Stimulated activated CD8-positive, alpha-beta memory T cell treated with anti-CD3 and anti-CD28 coated beads, Interleukin-7, amount 100 ng/mL, for 24 hours (primary cell): Measurements from ENCODE around the gene VDAC1.
A peak's percentile ranks its signal among the peaks of the same experiment; 100 is the strongest.
"Not testable (repeated sequence)": the region's sequence is repeated elsewhere in the genome, so short reads cannot be mapped to it uniquely, and the experiment has no call there.

Experiments used
- DNase-seq: peaks from one replicate; pipeline ENCODE4 v3.0.0-alpha.2; 2020; ENCODE audit warnings: low read depth

The VDAC1 gene

DNA sequence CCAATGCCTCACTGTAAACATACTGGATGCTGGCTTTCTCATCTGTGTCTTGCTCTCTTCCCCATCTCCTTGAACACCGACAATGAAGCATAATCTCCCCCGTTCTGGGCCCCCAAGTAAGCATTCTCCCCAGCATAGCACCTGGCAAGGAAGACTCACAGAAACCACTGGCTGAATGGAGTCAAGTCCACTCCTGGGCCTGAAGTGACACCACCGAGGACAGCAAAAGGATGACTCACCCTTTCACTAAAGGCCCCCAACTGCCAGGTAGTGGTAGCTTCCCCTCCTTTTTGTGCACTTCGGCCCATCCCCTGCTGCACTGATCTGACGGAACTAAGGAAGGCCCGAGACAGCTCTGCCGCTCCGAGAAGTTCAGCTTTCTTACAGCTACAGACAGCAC is 9.4 kb downstream of the VDAC1 start:
- no peak for DNase-seq

DNA sequence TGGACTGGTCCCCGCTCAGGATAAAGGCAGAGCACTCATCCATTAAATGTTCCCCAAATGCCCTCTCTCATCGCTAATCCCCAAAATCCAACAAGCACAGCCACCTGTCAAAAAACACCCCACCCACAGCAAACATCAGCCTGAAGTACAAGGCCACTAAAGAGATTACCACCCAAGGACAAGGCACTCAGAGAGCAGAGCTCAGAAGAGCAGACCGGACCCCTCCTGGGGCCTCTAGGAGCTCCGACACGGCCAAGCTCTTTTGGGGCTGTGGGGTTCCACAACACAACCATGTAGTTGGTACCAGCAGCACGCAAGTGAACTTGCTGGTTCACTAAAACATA is 9.8 kb downstream of the VDAC1 start:
- DNase-seq, result no peak

- DNase-seq, result no peak
Observed at GRCh38 chr5:133994297-133994989, 10.3 kb downstream of the VDAC1 start.

GRCh38 chr5:133993185-133993936 is 11.4 kb downstream of the VDAC1 start:
- DNase-seq, result no peak

- DNase-seq, result no peak
Observed at GRCh38 chr5:133992429-133993155, 12.2 kb downstream of the VDAC1 start.

DNA sequence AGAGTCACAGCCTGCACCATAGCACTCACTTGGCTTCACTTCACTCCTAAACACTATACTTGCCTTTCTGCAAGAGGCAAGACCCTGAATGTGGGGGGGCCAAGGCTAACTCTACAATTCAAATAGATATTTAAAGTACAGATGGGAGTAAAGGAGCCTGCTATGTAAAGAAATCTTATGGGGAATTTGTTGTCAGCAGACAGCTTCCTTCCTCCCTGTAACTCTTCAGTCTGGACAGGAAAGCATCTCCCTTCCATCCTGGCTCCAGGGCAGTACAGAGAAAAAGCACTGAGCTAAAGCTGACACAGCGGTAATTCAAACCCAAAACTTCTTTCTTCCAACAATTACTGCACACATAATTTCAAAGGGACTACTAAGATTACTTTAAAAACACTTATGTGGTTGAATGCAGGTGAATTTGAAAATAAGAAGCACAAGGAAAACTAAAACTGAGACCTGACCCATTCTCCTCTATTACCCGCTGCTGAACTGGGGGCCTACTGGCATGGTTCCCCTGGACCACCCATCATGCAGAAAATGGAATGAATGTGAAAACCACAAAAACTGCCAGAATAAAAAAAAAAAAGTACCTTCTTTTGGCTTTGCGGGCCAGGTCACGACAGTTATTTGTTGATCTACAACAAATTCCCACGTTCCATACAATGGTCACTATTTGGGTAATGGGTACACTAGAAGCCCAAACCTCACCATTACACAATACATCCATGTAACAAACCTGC is 13.4 kb downstream of the VDAC1 start:
- no peak for DNase-seq

GRCh38 chr5:133990396-133990795 is 14.4 kb downstream of the VDAC1 start:
- DNase-seq, result no peak

DNA sequence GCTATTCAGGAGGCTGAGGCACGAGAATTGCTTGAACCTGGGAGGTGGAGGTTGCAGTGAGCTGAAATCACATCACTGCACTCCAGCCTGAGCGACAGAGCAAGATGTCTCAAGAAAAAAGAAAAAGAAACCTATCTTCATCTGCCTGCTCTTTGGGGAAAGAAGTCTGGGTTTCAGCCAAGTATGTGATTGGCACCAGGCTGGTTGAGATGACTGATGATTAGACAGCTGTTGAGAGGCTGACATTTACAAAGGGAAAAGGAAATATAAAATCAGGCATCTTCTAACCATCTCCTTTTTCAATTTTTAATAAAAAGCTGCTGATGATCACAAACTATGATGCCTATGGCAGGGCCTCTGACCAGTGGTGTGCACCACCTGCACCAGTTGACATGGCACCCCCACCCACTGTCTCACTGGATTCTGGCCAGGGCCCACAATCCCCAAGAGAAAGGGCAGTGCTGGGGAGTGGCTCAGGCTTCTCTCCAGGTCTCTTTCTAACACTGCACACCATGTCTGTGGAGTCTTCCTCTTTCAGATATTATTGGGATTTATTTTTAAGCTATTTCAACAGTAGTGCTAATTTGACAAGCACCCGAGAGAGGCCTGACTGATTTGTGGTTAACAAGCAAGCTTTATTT is 19.1 kb downstream of the VDAC1 start:
- no peak for DNase-seq

DNA sequence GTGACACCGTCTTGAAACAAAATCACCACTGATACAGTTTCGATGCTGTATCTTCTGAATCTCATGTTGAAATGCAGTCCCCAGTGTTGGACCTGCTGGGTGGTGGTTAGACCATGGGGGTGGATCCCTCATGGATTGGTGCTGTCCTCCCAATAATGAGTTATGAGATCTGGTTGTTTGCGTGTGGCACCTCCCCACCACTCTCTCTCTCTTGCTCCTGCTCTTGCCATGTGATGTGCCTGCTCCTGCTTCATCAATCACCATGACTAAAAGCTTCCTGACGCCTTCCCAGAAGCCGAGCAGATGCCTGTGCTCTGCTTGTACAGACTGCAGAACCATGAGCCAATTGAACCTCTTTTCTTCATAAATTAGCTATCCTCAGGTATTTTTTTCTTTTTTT is 21.1 kb downstream of the VDAC1 start:
- DNase-seq, result no peak

GRCh38 chr5:133981714-133982113 is 23.1 kb downstream of the VDAC1 start:
- no peak for DNase-seq

DNA sequence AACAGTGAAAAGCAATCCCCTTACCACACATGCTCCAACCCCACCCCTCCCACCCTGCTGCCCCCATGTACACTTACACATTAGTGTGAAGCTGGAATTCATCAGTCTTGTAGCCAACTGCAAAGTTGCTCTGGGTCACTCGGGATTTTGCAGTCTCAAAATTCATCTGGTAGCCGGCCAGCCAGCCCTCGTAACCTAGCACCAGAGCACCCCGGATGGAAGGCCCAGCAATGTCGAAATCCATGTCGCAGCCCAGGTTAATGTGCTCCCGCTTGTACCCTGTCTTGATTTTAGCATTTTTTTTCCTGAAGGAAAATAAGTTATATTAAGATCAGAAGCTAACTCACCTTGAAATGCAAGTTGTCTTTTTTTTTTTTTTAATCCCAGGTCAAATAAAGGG is 24.1 kb downstream of the VDAC1 start:
- DNase-seq, result no peak

GRCh38 chr5:133978943-133979342 is 25.8 kb downstream of the VDAC1 start:
- no peak for DNase-seq

GRCh38 chr5:133977858-133978257 is 26.9 kb downstream of the VDAC1 start:
- no peak for DNase-seq

GRCh38 chr5:133977161-133977787 is 27.5 kb downstream of the VDAC1 start:
- DNase-seq, result no peak

DNA sequence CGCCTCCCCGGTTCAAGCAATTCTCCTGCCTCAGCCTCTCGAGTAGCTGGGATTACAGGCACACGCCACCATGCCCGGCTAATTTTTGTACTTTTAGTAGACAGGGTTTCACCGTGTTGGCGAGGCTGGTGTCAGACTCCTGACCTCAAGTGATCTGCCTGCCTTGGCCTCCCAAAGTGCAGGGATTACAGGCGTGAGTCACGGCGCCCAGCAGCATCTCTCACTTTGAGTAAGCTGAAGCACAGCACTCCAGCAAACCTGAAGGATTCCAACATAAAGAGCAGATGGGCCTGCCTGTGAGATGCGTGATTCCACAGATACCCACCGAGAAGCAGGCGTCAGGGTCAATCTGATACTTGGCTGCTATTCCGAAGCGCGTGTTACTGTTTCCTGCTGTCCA is 29.2 kb downstream of the VDAC1 start:
- not testable (repeated sequence) for DNase-seq

GRCh38 chr5:133974142-133974541 is 30.6 kb downstream of the VDAC1 start:
- no peak for DNase-seq

DNA sequence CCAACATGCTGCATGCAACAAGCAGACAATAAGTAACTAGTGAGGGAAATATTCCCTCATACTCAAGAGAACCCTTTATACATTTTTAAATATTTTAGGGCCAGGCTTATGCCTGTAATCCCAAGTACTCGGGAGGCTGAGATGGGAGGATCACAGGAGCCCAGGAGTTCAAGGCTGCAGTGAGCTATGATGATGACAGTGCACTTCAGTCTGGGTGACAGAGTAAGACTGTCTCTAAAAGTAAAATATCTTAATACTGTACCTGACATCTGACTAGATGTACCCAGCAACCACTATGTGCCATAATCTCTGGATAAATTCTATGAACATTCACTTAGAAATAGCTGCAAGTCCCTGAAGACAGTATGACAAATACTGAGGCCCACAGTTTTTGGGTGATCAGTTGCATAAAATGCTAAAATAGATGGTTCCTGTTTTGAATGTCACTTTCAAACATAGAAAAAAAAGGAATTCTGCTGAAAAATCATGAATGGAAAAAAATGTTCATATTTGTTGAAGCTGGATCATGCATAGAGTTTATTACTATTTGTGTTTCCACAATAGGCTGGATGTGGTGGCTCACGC is 34.4 kb downstream of the VDAC1 start:
- DNase-seq, result no peak

GRCh38 chr5:133969654-133970324 is 35.0 kb downstream of the VDAC1 start:
- no peak for DNase-seq

GRCh38 chr5:133968204-133968980 is 36.4 kb downstream of the VDAC1 start, which contains the start of gene C5orf15:
Gene C5orf15, minus strand, starts transcription at chr5:133968625. Its CDS starts 41 bp downstream, at chr5:133968584.
- DNase-seq, result peak; percentile 84
